Psoas muscle (tissue), 8 donors: Measurements from ENCODE around the gene LMTK3. TPM values are rescaled to one million over a fixed set of nuclear protein-coding genes. Genes with fewer than 3 reads are reported as not detected.
"Not testable (repeated sequence)": the region's sequence is repeated elsewhere in the genome, so short reads cannot be mapped to it uniquely, and the experiment has no call there.

Experiments
- ATAC-seq, 4 donors: fragments of 200-7000 bp; cut with Tn5 transposase; one replicate each; pipeline ENCODE4 v1.9.1; 2020; ENCODE audit warnings: moderate library complexity in 3 of 4, mild to moderate bottlenecking in 2 of 4
- DNase-seq, 2 donors: peaks; one replicate each; pipeline ENCODE4 v3.0.0-alpha.2; 2020
- H3K27ac ChIP-seq: fragments of 200-600 bp; one replicate; pipeline ENCODE4 v1.8.0; 2022
- H3K27me3 ChIP-seq, 3 donors: fragments of 200-600 bp in 1 of 3; one replicate each; pipeline versions ENCODE4 v1.6.1 to v1.8.0; 2013 to 2022; ENCODE audit warnings: low read length in 2 of 3, mild to moderate bottlenecking in 2 of 3, moderate library complexity in 1 of 3; ENCODE audit not compliant: insufficient read depth in 3 of 3
- H3K36me3 ChIP-seq, 2 donors: fragments of 200-600 bp in 1 of 2; one replicate each; pipeline versions ENCODE4 v1.6.1 to v1.8.0; 2013 to 2022; ENCODE audit warnings: low read depth in 1 of 2, mild to moderate bottlenecking in 1 of 2, moderate library complexity in 1 of 2; ENCODE audit not compliant: insufficient read depth in 1 of 2
- H3K4me1 ChIP-seq: fragments of 200-600 bp; one replicate; pipeline ENCODE4 v1.8.0; 2022
- H3K4me3 ChIP-seq: fragments of 200-600 bp; one replicate; pipeline ENCODE4 v1.8.0; 2022; ENCODE audit warnings: mild to moderate bottlenecking
- H3K9me3 ChIP-seq: fragments of 200-600 bp; one replicate; pipeline ENCODE4 v1.8.0; 2022
- WGBS, 3 donors: extraction: QIAGEN DNeasy Blood & Tissue Kit; methylation state at CpG; one replicate each; pipeline versions ENCODE4 v1.1.6 to v1.1.7; 2013; 5-methylcytosine and 5-hydroxymethylcytosine counted together
- intact Hi-C, 2 donors: fragments of 100-400 bp; cut with DNase I; formaldehyde crosslinking; loops; one replicate each; pipeline versions ENCODE4 v1.11.0 to v1.14.2; 2022
- polyA plus RNA-seq, 3 donors: library from polyadenylated mRNA; stranded (reverse); fragments of 200-250 nt; gene quantifications; one replicate each; pipeline ENCODE4 v1.2.3, GENCODE V29; 2013
- total RNA-seq, 4 donors: library from RNA; stranded (reverse); fragmentation: NEBNext Ultra II Directional in 2 of 4; extraction: Animal tissue kit (Norgen Biotek cat#: 25700) in 2 of 4; gene quantifications; one replicate each; pipeline versions ENCODE4 v1.2.1 to v1.2.4, GENCODE V29; 2021 to 2023
- TF ChIP-seq, protein P1 (sequence below): fragments of 200-600 bp; IDR thresholded peaks from one replicate; pipeline ENCODE4 v1.8.0; 2022; ENCODE audit warnings: antibody characterized with exemption
- donor health status: healthy with polysubstance abuse.
- donor health status: DM: no; HTN: no; CAD: no; lungs with moderate emphysema.
- donor health status: Bipolar disorder and iron deficiency.
- donor health status: healthy.
- donor health status: DM: yes; HTN: yes; CAD: no.
- donor health status: DM: no; HTN: no; CAD: no.
- donor health status: DM: no; HTN: no; CAD: no.
- donor health status: DM: yes; HTN: yes; CAD: no.

Gene LMTK3
- total and polyA plus RNA-seq, 7 donors: 0.03 to 0.14 (median 0.06) TPM; not detected in 2

- no peaks in the 10 kb centered on the region for H3K36me3 ChIP-seq
- TF ChIP-seq, protein P1, sequence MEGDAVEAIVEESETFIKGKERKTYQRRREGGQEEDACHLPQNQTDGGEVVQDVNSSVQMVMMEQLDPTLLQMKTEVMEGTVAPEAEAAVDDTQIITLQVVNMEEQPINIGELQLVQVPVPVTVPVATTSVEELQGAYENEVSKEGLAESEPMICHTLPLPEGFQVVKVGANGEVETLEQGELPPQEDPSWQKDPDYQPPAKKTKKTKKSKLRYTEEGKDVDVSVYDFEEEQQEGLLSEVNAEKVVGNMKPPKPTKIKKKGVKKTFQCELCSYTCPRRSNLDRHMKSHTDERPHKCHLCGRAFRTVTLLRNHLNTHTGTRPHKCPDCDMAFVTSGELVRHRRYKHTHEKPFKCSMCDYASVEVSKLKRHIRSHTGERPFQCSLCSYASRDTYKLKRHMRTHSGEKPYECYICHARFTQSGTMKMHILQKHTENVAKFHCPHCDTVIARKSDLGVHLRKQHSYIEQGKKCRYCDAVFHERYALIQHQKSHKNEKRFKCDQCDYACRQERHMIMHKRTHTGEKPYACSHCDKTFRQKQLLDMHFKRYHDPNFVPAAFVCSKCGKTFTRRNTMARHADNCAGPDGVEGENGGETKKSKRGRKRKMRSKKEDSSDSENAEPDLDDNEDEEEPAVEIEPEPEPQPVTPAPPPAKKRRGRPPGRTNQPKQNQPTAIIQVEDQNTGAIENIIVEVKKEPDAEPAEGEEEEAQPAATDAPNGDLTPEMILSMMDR: no peak
- DNase-seq (no peak), ATAC-seq (no peak)
- intact Hi-C loops: no loop called here
- H3K27me3 ChIP-seq: peaks cover 0 to 6% (median 3%) of the 10 kb centered on the region in 3 donors
- no peak overlapping the region for H3K4me3 ChIP-seq
- WGBS, 3 donors: 87 to 92% (median 92%) methylated on average over 6 of the region's 6 CpGs
- no peaks in the 10 kb centered on the region for H3K9me3 ChIP-seq
- no peaks in the 10 kb centered on the region for H3K4me1 ChIP-seq
- no peak overlapping the region for H3K27ac ChIP-seq
Observed at GRCh38 chr19:48541813-48542212, 30.2 kb upstream of the LMTK3 start.

GRCh38 chr19:48540110-48540509 is 28.5 kb upstream of the LMTK3 start:
- Histone ChIP-seq H3K4me3 (no peak overlapping the region), H3K27ac (no peak overlapping the region), H3K27me3 (no peaks in the 10 kb centered on the region), H3K36me3 (no peaks in the 10 kb centered on the region), H3K9me3 (no peaks in the 10 kb centered on the region), H3K4me1 (no peaks in the 10 kb centered on the region)
- intact Hi-C loops: no loop called here
- WGBS, 3 donors: 12 to 25% (median 21%) methylated on average over 7 of the region's 7 CpGs
- ATAC-seq (no peak), DNase-seq (no peak)
- TF ChIP-seq, protein P1: no peak

- intact Hi-C loops: no loop called here
- H3K27me3 ChIP-seq: no peaks in the 10 kb centered on the region
- no peak for DNase-seq
Observed at GRCh38 chr19:48539503-48540096, 28.0 kb upstream of the LMTK3 start.

GRCh38 chr19:48538057-48538456 is 26.4 kb upstream of the LMTK3 start:
- DNase-seq, ATAC-seq, H3K4me1 ChIP-seq, H3K4me3 ChIP-seq, H3K36me3 ChIP-seq, H3K27ac ChIP-seq, H3K9me3 ChIP-seq, intact Hi-C loops, H3K27me3 ChIP-seq: not testable (repeated sequence)
- WGBS, 3 donors: 93 to 95% (median 94%) methylated on average over 8 of the region's 8 CpGs

More at GRCh38 chr19:48539503-48540096, 28.0 kb upstream of the LMTK3 start:
- Histone ChIP-seq H3K9me3 (no peaks in the 10 kb centered on the region), H3K36me3 (no peaks in the 10 kb centered on the region), H3K27ac (no peak overlapping the region), H3K4me1 (no peaks in the 10 kb centered on the region), H3K4me3 (no peak overlapping the region)
- ATAC-seq: peak in 1 of 4 donors; percentile 33
- 36 to 56% (median 41%) methylated on average over 17 of the region's 17 CpGs for WGBS, 3 donors
- TF ChIP-seq, protein P1: no peak

DNA sequence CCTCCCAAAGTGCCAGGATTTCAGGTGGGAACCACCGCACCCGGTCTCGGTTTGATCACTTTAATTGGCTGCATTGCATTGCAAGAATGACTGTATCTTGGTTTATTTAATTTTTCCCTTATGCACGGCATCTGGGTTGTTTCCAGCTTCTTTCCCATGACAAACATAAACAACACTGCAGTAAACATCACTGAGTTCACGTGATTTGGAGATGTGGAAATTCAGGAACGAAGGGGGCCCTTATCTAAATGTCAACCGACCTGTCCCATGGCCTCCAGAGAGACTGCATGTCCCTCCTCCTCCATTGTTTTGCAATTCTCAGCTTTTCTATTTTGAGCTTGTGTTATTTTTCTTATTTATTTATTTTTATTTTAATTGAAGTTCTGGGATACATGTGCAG is 25.9 kb upstream of the LMTK3 start:
- no peaks in the 10 kb centered on the region for H3K4me1 ChIP-seq
- intact Hi-C loops: no loop called here
- DNase-seq: no peak
- no peak overlapping the region for H3K27ac ChIP-seq
- peaks cover 0 to under 1% (median 0%) of the 10 kb centered on the region in 3 donors for H3K27me3 ChIP-seq
- TF ChIP-seq, protein P1: no peak
- no peak for ATAC-seq
- H3K9me3 ChIP-seq: no peaks in the 10 kb centered on the region
- WGBS, 3 donors: 79 to 83% (median 81%) methylated on average over 7 of the region's 7 CpGs
- no peaks in the 10 kb centered on the region for H3K36me3 ChIP-seq
- no peak overlapping the region for H3K4me3 ChIP-seq
